Thymus (tissue), 2 donors: ENCODE results near the gene SHD. TPM values are rescaled to one million over a fixed set of nuclear protein-coding genes. Genes with fewer than 3 reads are reported as not detected.

Experiments used
- polyA plus RNA-seq: library from polyadenylated mRNA; stranded (reverse); fragments of 200-250 nt; gene quantifications from one replicate; pipeline ENCODE4 v1.2.3, GENCODE V29; 2013
- total RNA-seq: library from RNA; stranded (reverse); fragments of 120-200 nt; gene quantifications from one replicate; pipeline ENCODE4 v1.2.4, GENCODE V29; 2013
- donor health status: healthy.

Gene SHD
- total and polyA plus RNA-seq, 2 donors: 0.57 to 0.80 TPM

Other genes starting within 250 kb of the SHD start
- gene ZBTB7A, start 212.4 kb upstream of the SHD start, total RNA-seq: 5.1 TPM
- gene ZBTB7A, start 212.4 kb upstream of the SHD start, polyA plus RNA-seq: 9.4 TPM
- gene MAP2K2, start 155.1 kb upstream of the SHD start, total RNA-seq: 98.4 TPM
- 144 TPM for gene MAP2K2, start 155.1 kb upstream of the SHD start, polyA plus RNA-seq
- 0.57 TPM for gene CREB3L3, start 125.6 kb upstream of the SHD start, total RNA-seq
- gene CREB3L3, start 125.6 kb upstream of the SHD start, polyA plus RNA-seq: 2.0 TPM
- 10.7 TPM for gene SIRT6, start 96.7 kb upstream of the SHD start, total RNA-seq
- 30.0 TPM for gene SIRT6, start 96.7 kb upstream of the SHD start, polyA plus RNA-seq
- gene ANKRD24, start 96.6 kb upstream of the SHD start, total RNA-seq: 0.42 TPM
- 4.8 TPM for gene ANKRD24, start 96.6 kb upstream of the SHD start, polyA plus RNA-seq
- 5.7 TPM for gene EBI3, start 49.7 kb upstream of the SHD start, total RNA-seq
- 16.2 TPM for gene EBI3, start 49.7 kb upstream of the SHD start, polyA plus RNA-seq
- gene YJU2, start 32.2 kb upstream of the SHD start, total RNA-seq: 22.6 TPM
- 26.8 TPM for gene YJU2, start 32.2 kb upstream of the SHD start, polyA plus RNA-seq
- gene TMIGD2, start 23.1 kb downstream of the SHD start, total RNA-seq: 87.9 TPM
- 64.8 TPM for gene TMIGD2, start 23.1 kb downstream of the SHD start, polyA plus RNA-seq
- 4.3 TPM for gene FSD1, start 25.3 kb downstream of the SHD start, total RNA-seq
- 19.2 TPM for gene FSD1, start 25.3 kb downstream of the SHD start, polyA plus RNA-seq
- 20.8 TPM for gene STAP2, start 59.6 kb downstream of the SHD start, total RNA-seq
- 21.3 TPM for gene STAP2, start 59.6 kb downstream of the SHD start, polyA plus RNA-seq
- gene MPND, start 64.3 kb downstream of the SHD start, total RNA-seq: 7.8 TPM
- 16.9 TPM for gene MPND, start 64.3 kb downstream of the SHD start, polyA plus RNA-seq
- 15.4 TPM for gene SH3GL1, start 121.3 kb downstream of the SHD start, total RNA-seq
- 40.6 TPM for gene SH3GL1, start 121.3 kb downstream of the SHD start, polyA plus RNA-seq
- 19.5 TPM for gene CHAF1A, start 123.4 kb downstream of the SHD start, total RNA-seq
- 3.5 TPM for gene CHAF1A, start 123.4 kb downstream of the SHD start, polyA plus RNA-seq
- gene UBXN6, start 178.5 kb downstream of the SHD start, total RNA-seq: 45.1 TPM
- gene UBXN6, start 178.5 kb downstream of the SHD start, polyA plus RNA-seq: 126 TPM
- gene HDGFL2, start 193.0 kb downstream of the SHD start, total RNA-seq: 26.2 TPM
- gene HDGFL2, start 193.0 kb downstream of the SHD start, polyA plus RNA-seq: 36.9 TPM
- gene PLIN4, start 239.2 kb downstream of the SHD start, total RNA-seq: 0.19 TPM
- gene PLIN4, start 239.2 kb downstream of the SHD start, polyA plus RNA-seq: 2.3 TPM